Activated CD4-positive, CD25-positive, alpha-beta regulatory T cell (primary cell): ENCODE results near the gene ATXN7L1.
A peak's percentile ranks its signal among the peaks of the same experiment; 100 is the strongest.

Source experiments
- DNase-seq, 4 experiments: peaks; one replicate each; lab custom pipeline; 2025; lab: John Stamatoyannopoulos, UW

ATXN7L1 gene

DNA sequence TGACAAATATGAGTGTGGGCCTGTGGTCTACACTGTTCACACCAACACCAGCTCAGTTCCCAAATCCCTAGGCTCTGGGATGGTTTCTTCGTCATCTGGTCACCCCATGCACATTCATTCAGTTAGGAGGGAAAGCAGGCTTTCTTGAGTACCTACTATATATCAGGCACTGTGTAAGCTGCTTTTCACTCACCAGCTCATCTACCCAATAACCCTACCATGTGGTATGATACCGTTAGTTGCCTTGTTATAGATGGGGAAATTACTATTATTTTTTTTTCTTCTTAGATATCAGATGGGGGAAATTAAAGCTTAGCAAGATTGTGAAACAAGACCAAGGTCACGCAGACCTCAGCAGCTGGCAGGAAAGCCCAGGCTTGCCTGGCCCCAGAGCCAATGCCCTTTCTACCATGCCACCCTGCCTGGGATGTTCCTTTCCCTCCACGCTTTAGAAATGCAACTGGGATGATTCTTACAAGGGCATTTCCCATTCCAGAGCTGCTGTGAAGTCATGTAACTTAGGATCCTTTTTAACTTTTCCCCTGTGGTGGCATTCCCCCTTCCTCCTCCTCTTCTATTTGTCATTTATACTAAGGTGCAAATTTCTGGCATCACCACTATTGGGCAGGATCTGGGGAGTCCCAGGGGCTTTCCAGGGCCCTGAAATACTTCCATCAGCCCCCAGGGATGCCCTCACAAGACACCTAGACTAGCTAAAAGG is 202.0 kb downstream of the ATXN7L1 start:
- no peak for DNase-seq

DNA sequence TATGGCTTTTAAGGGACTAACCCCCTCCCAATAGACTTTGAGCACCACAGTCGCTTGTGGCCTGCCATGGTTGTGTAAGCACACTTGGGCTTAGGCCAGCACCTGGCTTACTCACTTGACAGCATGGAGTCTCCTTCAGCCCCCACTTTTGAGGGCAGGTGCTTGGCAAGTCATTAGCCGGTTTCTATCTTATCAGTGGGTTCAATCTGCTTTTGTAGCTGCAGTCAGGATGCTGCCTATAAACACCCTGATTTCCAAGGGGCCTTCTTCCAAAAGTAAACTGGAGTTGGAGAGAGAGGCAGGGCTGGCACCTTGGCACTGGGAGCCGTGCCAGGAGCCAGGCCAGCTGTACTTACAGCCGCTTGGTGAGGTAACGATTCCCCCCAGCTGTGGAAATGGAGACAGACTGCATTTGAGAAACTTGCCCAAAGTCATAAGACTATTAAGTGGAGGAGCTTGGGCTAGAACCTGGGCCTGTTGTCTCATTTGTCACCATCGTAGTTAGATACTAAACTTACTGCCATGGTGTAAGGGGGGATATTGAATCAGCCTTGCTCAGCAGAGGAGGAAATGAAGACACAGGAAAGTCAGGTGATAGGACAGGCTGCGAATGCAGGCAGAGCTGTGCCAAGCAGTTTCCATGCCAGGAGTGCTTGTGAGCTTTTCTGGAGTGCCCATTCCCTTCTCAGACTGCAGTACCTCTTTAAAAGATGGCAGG is 202.9 kb downstream of the ATXN7L1 start:
- no peak for DNase-seq

DNA sequence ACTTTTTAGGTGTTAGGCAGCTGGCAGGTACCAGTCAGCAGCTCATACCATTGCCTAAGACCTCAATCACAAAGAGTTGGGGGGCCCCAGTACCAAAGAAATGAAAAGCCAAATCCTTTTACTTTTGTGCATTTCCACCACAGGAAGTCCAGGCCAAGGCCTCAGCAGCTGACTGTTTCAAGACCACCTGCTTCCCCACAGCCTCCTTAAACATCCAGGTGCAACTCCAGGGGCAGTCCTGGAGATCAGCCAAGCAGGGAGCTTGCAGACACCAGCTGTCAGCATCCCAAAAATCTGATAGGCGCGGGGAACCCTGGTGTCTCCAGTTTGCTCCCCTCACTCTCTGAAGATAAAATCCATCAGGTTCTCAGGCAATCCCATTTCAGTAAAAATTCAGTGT is 203.6 kb downstream of the ATXN7L1 start:
- no peak for DNase-seq

DNA sequence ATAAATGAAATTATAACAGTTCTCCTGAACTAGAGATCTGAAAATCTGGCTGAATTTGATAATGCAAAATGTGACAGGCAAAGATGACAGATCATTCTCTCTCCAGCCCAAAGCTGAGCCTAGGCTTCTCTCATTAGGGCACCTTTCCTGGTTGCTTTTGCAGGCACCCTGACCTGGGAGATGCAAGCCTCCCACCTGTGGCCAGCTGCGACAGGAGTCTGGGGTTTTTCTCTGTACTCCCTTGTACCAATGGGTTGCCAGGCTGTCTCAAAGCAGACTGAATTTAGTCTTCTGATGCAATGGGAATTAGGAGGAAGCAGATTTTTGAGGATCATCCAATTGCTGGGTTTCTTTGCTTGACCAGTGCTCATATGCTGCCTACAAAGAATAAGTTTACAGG is 210.1 kb downstream of the ATXN7L1 start:
- DNase-seq = no peak

DNA sequence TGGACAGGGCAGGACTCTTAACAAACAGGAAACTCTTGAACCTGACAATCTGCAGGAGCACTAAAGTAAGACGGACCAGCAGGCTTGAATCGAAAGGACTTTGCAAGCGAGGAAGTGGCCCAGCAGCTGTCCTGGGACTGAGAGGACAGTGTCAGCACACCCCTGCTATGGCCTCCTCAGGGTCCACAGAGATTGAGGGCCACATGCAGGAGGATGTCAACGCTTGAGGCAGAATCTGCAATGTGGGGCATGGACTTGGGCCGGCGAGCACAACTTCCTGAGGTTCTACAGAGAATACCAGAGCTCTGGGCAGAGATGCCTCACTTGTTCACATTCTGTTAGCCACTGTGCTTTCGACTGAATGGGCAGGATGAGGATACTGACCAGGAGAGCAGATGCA is 210.7 kb downstream of the ATXN7L1 start:
- DNase-seq = no peak

DNA sequence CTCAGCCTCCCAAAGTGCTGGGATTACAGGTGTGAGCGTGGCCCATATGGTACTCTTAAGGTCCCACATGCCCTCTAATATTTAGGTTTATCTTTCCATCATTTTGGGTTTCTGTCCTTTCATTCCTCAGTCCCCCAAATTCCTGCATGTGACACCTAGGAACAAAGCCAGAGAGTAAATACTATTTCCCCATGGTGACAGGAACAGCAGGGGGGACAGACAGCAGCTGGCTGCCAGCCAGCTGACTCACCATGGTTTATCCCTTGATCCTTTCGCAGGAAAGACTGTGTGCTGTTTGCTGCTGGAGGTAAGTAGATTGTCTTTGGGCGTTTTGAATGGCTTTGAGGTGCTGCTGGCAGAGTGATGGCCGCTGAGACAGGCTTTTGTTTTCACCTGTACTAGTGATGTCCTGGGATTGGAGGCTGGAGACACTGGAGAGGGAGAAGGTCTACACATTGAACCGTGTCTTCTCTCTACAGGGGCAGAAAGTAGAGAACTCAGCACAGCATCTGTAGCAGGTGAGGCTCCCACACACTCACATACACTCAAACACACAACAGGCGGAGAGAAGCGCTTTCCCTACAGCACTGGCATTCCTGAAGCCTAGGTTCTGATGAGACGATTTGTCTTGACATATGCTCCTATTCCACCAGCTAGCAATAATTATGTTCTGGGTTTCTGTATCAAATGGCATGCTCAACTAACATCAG is 211.4 kb downstream of the ATXN7L1 start:
- DNase-seq = no peak

DNA sequence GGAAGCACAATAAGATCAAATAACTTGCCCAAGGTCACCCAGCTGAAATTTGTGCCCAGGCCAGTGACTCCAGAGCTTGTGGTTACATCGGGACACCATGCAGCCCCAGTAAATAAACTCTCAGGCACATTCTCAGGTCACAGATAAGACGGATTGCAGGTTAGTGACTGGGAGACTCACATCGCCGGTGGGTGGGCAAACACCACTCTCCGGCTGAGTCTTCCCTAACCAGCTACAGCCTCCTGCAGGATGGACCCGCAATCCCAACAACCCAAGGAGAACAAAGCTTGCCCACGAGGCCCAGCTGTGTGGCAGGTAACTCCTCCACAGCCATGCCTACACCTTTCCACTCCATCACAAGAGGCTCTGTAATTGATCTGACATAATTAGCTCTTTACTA is 213.4 kb downstream of the ATXN7L1 start:
- DNase-seq = no peak

DNA sequence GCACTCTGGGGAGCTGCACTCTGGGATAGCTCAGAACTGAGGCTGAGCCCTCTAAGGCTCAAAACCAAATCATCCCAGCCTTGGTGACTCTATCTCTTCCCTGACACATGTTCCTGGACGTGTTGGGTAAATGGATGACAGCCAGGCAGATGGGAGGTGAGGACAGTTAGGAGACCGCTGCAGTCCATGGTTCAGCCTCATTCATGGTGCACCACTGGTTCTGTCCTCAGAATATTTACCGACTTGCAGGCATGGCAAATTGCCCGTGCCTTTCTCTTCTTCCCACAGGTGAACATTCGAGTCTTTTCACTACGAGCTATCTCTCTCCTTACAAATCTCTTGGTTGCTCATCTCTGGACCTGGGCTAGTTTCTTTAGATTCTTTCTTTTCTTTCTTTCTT is 214.8 kb downstream of the ATXN7L1 start:
- no peak for DNase-seq

DNA sequence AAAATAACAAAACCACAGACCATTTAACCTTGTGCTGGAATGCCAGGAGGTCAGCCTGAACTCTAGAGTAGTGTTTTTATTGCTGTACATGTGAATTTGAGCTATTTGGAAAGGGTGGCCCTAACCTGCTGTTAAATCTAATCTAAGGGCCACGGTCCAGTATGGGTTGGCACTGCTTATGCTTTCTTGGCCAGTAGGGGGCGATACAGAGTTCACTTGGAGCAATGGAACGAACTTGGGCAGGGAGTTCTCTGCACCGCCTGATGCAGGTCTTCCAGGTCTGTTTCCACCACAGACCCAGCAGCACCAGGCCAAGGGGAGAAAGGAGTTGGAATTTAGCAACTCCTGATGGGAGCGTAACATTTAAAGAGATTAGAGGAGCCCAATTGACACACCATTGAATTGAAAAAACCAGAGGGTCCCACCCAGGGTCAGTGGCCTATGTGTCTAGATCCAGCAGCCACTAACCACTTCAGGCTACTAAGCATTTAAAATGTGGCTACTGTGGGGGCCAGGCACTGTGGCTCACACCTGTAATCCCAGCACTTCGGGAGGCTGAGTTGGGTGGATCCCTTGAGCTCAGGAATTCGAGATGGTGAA is 219.4 kb downstream of the ATXN7L1 start:
- peak; percentile 40 to 60 (median 56) for DNase-seq

DNA sequence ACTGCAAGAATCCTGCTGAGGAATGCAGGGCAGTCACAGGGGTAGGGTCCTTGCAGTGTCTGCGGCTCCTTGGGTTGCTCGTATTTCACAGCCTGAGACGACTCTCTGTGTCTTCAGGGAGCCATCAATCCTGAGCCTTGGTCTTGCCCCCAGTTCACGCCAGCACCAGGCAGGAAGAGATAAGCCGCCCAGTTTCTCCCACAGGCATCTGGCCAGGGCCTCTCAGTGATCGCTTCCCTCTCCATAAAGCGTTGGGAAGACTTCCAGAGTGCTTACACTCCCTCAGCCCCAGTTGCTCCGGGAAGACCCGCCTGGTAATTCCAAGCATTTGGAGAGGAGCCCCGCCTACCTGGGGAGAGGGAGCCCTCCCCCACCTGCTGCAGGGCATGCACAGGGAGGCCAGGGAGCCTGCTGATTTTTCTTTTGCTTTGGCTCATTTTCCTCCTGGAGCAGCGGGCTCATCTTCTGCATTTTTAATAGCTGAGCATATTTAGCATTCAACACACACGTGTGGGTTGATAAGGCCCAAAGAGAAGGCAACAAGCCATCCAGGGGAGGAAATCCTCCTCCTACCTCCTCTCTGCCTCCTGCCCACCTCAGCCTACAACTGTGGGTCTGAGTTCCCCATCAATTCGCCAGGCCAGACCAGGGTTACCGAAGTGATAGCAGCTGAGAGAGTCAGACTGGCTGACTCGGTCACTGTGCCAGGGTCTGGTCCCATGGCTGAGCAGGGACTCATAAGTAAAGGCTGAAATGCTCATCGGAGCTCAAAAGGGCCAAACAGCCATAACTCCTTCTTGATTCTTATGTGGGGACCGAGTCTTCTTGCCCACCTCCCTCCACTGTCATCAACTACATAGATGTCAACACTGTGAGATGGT is 220.7 kb downstream of the ATXN7L1 start:
- DNase-seq = no peak

DNA sequence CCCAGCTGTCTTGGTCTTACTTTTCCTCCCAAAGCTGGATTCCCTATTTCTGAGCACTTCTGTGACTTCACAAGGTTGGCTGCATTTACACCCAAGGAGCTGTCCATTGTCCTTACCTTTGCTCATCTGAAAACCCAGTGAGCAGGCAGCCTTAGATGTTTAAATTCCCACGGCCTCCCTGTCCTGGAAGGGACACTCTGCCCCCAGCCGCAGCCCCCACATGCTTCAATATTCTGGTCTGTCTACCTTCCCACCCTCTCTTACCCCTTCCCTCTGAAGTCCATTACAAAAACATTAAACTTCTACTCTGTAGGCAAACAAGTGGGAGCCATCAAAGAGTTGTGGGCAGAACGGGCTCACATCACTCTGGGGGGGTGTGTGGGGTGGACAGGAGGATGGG is 221.3 kb downstream of the ATXN7L1 start:
- DNase-seq = no peak

DNA sequence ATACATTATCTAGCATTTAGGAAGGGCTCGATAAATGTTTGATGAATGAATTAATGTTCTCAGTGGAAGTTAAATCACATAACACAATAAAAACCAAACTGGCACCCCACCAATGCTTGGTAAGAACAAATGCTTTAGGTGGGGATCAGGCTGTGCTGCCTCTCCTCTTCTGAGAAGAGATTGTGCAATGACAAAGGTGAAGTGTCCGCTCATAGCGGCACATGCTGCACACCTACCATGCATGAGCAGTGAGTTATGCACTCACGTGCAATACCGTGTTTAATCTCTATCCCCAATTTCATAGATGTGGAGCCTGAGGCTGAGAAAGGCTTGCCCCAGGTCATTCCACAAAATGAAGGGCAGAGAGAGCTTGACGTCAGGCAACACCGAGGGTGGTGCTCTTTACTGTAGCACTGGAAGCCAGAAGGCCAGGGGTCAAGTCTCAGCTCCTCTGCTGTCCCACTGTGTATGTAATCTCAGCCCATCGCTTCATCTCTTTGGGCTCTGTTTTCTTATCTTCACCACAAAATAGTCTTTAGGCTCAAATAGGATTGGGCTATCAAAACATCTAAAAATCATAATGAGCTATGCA is 222.2 kb downstream of the ATXN7L1 start:
- DNase-seq = no peak

DNA sequence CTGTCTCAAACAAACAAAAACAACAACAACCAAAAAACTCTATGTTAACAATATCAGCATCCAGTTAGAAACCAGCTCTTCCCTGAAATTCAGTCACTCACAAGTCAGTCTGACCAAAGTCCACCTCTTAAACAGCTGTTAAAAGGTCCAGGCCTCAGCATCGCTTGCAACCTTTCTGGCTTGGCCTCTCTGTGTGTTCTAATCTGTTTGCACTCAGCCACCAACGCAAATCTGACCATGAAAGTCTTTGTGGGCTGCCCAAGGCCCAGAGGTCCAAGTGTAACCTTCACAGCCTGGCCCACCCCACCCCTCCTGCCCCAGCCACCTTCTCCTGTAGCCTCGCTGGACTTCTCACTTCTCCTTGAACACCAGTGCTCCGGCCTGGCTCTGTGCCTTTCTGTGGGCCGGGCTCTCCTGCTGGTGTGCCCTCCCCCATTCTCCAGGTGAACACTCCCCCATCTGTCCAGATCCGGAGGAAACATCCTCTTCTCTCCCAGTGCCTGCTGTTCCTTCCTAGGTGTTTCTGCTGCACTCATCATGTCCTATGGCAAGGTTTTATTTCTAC is 222.9 kb downstream of the ATXN7L1 start:
- no peak for DNase-seq

DNA sequence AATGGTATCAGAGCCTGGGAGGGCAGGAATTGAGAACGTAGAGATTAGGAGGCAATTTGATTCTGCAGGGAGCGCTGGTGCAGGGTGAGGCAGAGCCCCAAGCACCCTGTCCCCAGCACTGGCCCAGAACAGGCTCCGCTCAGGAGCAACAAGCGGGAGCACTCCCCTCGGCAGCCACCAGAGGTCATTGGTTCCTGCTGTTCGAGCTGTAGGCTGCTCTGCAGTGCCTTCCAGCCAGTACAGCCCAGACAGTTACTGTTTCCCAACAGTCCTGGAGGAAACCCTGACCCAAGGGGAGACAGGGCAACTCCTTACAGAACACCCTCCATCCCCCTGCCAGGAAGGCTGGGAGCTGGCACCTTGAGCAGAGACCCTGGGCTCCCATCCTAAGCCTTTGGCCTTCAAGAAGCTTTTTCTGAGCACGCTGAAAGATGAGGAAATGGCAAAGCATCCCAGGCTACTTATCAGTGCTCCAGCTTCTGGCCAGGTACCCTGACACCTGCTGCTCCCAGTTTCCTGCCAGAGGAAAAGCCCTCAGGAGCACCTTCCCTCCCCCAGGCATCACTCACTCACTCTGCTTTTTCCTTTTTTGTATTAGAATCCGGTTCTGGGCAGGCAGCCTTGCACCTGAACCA is 223.9 kb downstream of the ATXN7L1 start:
- DNase-seq = peak; percentile 18 to 42 (median 36)

DNA sequence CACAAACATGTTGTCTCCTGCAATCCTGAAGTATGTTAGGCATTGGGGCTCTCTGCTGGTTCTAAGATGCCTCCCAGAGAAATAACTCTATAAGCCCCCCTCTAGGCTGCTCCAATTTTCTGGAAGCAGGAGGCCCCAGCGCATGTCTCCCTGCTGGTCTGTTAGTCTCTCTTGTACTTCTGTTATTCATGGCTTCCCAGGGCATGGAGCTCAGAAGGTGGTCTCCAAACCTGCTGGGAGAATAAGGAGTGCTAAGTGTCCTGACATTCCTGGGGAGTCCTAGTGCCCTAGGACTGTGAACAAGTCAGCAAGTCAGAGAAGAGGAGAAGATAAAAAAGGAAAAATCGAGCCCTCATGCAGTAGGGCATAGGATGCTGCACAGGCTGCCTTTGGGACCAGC is 224.6 kb downstream of the ATXN7L1 start:
- no peak for DNase-seq

DNA sequence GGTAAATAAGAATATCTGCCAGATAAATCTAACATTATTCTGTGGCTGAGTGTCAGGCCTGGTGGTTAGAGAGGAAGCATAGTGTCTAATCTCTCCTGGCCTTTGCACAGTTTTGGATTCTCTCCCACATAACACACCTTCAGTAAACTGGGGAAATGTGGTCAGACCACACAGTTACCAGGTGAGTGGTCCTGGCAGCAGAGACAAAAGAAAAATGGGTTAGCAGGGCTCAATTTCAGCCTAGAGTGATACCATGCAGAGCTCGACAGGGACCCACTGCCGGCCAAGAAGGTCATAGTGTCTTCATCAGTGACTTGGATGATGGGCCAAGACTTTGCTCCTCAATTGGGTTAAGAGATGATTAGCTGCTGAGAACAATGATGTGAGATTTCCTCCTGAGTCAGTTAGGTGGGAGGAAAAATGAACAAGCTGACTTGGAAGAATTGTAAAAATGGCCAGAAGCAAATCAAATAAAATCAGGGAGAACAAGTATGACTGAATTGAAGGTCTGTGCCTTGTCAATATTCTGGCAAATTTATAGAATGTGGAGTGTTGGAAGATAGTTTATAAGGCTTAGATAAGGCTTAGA is 225.9 kb downstream of the ATXN7L1 start:
- no peak for DNase-seq

DNA sequence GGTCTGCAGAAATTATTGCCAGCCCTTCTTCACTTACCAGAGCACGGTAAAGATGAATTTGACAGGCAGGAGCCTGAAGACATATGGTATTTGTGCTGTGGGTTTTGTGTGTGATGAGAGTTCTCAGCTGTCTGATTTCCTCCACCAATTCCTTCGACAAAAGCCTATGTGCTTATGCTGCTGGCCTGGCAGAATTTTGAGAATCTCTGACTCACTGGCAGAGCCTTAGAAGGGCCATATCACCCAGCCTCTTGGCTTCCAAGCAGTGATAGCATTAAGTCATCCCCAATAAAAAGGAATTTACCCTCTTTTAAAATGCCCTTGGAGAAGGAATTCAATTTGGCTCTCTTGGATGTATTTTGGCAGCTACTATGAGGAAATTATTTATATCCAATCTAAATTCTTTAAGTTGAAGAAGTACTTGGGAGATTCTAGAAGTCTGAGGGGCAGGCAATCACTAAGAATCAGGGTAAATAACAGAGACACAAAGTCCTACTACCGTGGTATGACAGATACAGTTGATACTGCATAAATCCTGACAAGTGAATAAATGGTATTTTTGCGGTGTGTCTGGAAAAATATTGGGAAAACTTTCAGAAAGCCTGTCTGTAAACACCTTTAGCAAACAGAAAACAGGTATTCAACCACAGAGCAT is 226.5 kb downstream of the ATXN7L1 start:
- DNase-seq = no peak

DNA sequence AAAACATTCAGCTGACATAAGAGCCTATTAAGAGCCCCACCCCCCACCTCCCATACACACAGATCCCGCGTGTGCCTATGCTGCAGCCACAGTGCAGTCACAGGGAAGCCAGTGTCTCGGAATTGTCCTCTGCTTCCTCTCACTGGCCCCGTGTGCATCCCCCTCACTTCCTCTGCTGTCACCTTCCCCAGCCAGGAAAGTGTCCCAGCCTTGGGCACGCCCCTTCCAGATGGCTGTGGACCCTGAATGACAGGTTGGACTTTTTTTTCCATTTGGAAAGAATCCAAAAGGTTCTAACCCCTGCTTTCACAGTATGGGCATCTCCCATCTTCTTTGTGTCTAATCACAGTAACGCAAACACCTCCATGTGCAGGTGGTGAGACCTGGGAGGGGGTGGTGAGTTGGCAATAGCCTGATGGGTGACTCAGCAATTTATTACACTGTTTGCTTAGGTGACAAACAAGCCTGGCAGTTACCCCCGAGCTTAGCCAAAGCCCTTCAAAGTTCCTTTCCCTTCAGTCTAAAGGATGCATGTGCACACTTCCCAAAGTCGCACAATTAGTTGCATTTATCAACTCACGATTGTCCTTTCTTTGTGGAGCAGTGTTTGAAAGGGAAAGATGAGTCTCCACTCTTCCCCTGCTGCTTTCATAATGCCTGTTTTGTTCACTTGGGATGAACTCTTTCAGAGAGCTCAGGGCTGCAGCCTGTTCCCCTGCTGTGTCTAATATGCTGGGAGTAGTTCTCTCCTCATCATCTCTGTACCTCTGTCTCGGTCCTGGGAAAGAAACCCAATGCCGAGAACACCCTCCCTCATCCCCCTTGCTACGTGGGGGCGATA is 227.6 kb downstream of the ATXN7L1 start:
- no peak for DNase-seq

DNA sequence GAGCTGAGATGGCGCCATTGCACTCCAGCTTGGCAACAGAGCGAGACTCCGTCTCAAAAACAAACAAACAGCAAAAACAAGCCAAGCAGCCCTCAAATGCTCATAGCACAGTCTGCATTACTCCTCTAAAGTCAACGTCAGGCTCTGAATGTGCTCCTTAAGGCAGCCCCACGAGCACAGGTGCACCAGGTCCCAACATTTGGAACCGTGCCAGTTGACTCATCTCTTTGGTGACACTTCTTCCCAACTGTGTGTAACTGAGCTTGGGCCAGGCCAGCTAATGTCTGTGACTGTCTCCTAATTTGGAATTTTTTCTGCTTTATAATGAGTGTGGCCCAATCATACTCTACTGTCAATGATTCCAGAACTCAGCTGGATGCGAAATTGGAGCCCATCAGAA is 228.8 kb downstream of the ATXN7L1 start:
- no peak for DNase-seq
